Progenitor cell of endocrine pancreas (in vitro differentiated cells): Measurements from ENCODE around the gene ZNF184. TPM values are rescaled to one million over a fixed set of nuclear protein-coding genes. Genes with fewer than 3 reads are reported as not detected.

Experiments used
- DNase-seq: peaks from one replicate; pipeline ENCODE4 v3.0.0; 2021; ENCODE audit warnings: low spot score; ENCODE audit not compliant: unreplicated experiment
- H3K27ac Mint-ChIP-seq: 2 replicates; pipeline ENCODE4 v1.8.0; 2021; ENCODE audit warnings: mild to moderate bottlenecking, moderate library complexity, mixed read lengths
- H3K27me3 Mint-ChIP-seq: 2 replicates; pipeline ENCODE4 v1.8.0; 2021; ENCODE audit warnings: mixed read lengths
- H3K36me3 Mint-ChIP-seq: 2 replicates; pipeline ENCODE4 v1.8.0; 2022; ENCODE audit warnings: mixed read lengths; ENCODE audit not compliant: insufficient read depth
- H3K4me1 Mint-ChIP-seq: 2 replicates; pipeline ENCODE4 v1.8.0; 2021; ENCODE audit warnings: low read depth, mixed read lengths
- H3K4me3 Mint-ChIP-seq: 2 replicates; pipeline ENCODE4 v1.8.0; 2021; ENCODE audit warnings: low read depth, mild to moderate bottlenecking, moderate library complexity, mixed read lengths
- H3K9me3 Mint-ChIP-seq: 2 replicates; pipeline ENCODE4 v1.8.0; 2021; ENCODE audit warnings: low read depth, mixed read lengths
- CTCF ChIP-seq: fragments of 200-600 bp; sonication (generic); IDR thresholded peaks from one replicate; pipeline ENCODE4 v1.5.0; 2021; ENCODE audit warnings: antibody characterized with exemption, mild to moderate bottlenecking; ENCODE audit not compliant: unreplicated experiment
- total RNA-seq: library from RNA; stranded (reverse); gene quantifications from 2 replicates; pipeline ENCODE4 v1.2.1, GENCODE V29; 2021

ZNF184 gene
- total RNA-seq, 1 donor from 2014 or later: 18.5 TPM

GRCh38 chr6:27478141-27478705 lies 5.3 kb upstream of the ZNF184 start:
- H3K4me3 Mint-ChIP-seq: no peak overlapping the region
- peaks cover 4% of the 10 kb centered on the region for H3K27me3 Mint-ChIP-seq

GRCh38 chr6:27477318-27478013 lies 4.6 kb upstream of the ZNF184 start:
- Mint-ChIP-seq H3K27me3 (peaks cover 4% of the 10 kb centered on the region), H3K9me3 (no peaks in the 10 kb centered on the region), H3K36me3 (no peaks in the 10 kb centered on the region), H3K27ac (no peak overlapping the region), H3K4me1 (no peaks in the 10 kb centered on the region), H3K4me3 (no peak overlapping the region)
- DNase-seq: no peak
- no peak for TF ChIP-seq CTCF

More at GRCh38 chr6:27478141-27478705, 5.3 kb upstream of the ZNF184 start:
- Mint-ChIP-seq H3K36me3 (no peaks in the 10 kb centered on the region), H3K4me1 (no peaks in the 10 kb centered on the region), H3K27ac (no peak overlapping the region), H3K9me3 (no peaks in the 10 kb centered on the region)
- DNase-seq: no peak
- TF ChIP-seq CTCF: no peak

GRCh38 chr6:27476090-27476489 lies 3.2 kb upstream of the ZNF184 start:
- H3K27ac Mint-ChIP-seq: no peak overlapping the region
- no peaks in the 10 kb centered on the region for H3K36me3 Mint-ChIP-seq
- H3K4me1 Mint-ChIP-seq: peaks cover 9% of the 10 kb centered on the region
- no peak for TF ChIP-seq CTCF
- H3K9me3 Mint-ChIP-seq: no peaks in the 10 kb centered on the region
- H3K27me3 Mint-ChIP-seq: peaks cover 4% of the 10 kb centered on the region
- no peak for DNase-seq
- H3K4me3 Mint-ChIP-seq: no peak overlapping the region

GRCh38 chr6:27474672-27475071 lies 1.8 kb upstream of the ZNF184 start:
- no peak for TF ChIP-seq CTCF
- Mint-ChIP-seq H3K9me3 (no peaks in the 10 kb centered on the region), H3K4me1 (peaks cover 19% of the 10 kb centered on the region), H3K4me3 (peak overlapping the region; percentile 84), H3K27ac (no peak overlapping the region), H3K27me3 (peaks cover 4% of the 10 kb centered on the region), H3K36me3 (peaks cover 6% of the 10 kb centered on the region)
- DNase-seq: no peak

GRCh38 chr6:27474172-27474465 lies 1.2 kb upstream of the ZNF184 start:
- Mint-ChIP-seq H3K9me3 (no peaks in the 10 kb centered on the region), H3K4me3 (peak overlapping the region; percentile 84), H3K4me1 (peaks cover 20% of the 10 kb centered on the region), H3K27me3 (peaks cover 4% of the 10 kb centered on the region), H3K27ac (no peak overlapping the region), H3K36me3 (peaks cover 10% of the 10 kb centered on the region)
- no peak for DNase-seq
- TF ChIP-seq CTCF: no peak
